PC-9 (cell line): ENCODE measurements around the gene UBTD1. TPM values are rescaled to one million over a fixed set of nuclear protein-coding genes. Genes with fewer than 3 reads are reported as not detected.

Experiments
- BruUV-seq: library from RNA; stranded (reverse); fragments of 400-500 nt; replicated peaks from 2 replicates; lab custom pipeline; 2021; lab: Mats Ljungman, UMichigan
- CTCF ChIA-PET: fragments of 300-600 bp; sonication (Branson Sonifier 250); formaldehyde crosslinking; loops from one replicate; lab custom pipeline; 2022; ENCODE audit warnings: antibody characterized with exemption; lab: Charles Lee
- POLR2A ChIA-PET: fragments of 300-600 bp; sonication (Branson Sonifier 250); formaldehyde crosslinking; loops from one replicate; lab custom pipeline; 2022; ENCODE audit warnings: antibody characterized with exemption; ENCODE audit not compliant: unreplicated experiment; lab: Charles Lee
- DNase-seq, 2 experiments: peaks; one replicate each; pipeline versions ENCODE4 v3.0.0 to v3.0.0-alpha.2; 2015 to 2022; ENCODE audit warnings: mixed read lengths in 1 of 2
- H2AFZ ChIP-seq: fragments of 200-600 bp; sonication (generic); 2 replicates; pipeline ENCODE4 v1.8.1; 2017; ENCODE audit warnings: antibody characterized with exemption
- H3F3A ChIP-seq: fragments of 200-600 bp; sonication (generic); 2 replicates; pipeline ENCODE4 v1.8.1; 2017; ENCODE audit warnings: antibody characterized with exemption, mild to moderate bottlenecking, low read depth; ENCODE audit not compliant: insufficient read depth
- H3K27ac ChIP-seq: fragments of 200-600 bp; sonication (generic); 2 replicates; pipeline ENCODE4 v1.6.1; 2016; ENCODE audit warnings: mixed run types
- H3K27me3 ChIP-seq: fragments of 200-600 bp; sonication (generic); 2 replicates; pipeline ENCODE4 v1.6.1; 2016; ENCODE audit warnings: low read depth, mixed run types; ENCODE audit not compliant: insufficient read depth
- H3K36me3 ChIP-seq: fragments of 200-600 bp; sonication (generic); 2 replicates; pipeline ENCODE4 v1.6.1; 2016; ENCODE audit warnings: low read depth, mixed run types
- H3K4me1 ChIP-seq: fragments of 200-600 bp; sonication (generic); replicated peaks from 2 replicates; pipeline ENCODE4 v1.6.1; 2016; ENCODE audit warnings: mixed run types; ENCODE audit not compliant: insufficient read depth
- H3K4me2 ChIP-seq: fragments of 200-600 bp; sonication (generic); 2 replicates; pipeline ENCODE4 v1.6.1; 2017; ENCODE audit warnings: mixed run types
- H3K4me3 ChIP-seq: fragments of 200-600 bp; sonication (generic); 2 replicates; pipeline ENCODE4 v1.6.1; 2016; ENCODE audit warnings: mixed run types
- H3K79me2 ChIP-seq: fragments of 200-600 bp; sonication (generic); 2 replicates; pipeline ENCODE4 v1.6.1; 2017; ENCODE audit warnings: low read depth, mixed run types
- H3K9me2 ChIP-seq: fragments of 200-600 bp; sonication (generic); 2 replicates; pipeline ENCODE4 v1.8.1; 2017; ENCODE audit warnings: mild to moderate bottlenecking; ENCODE audit not compliant: insufficient read depth
- H3K9me3 ChIP-seq: fragments of 200-600 bp; sonication (generic); 2 replicates; pipeline ENCODE4 v1.8.1; 2016; ENCODE audit warnings: low read depth; ENCODE audit not compliant: insufficient read depth
- H4K20me1 ChIP-seq: fragments of 200-600 bp; sonication (generic); 2 replicates; pipeline ENCODE4 v1.8.1; 2017; ENCODE audit not compliant: insufficient read depth
- EZH2 ChIP-seq: fragments of 200-600 bp; sonication (generic); IDR thresholded peaks from 2 replicates; pipeline ENCODE4 v1.8.0; 2017; ENCODE audit warnings: antibody characterized with exemption, low read depth
- intact Hi-C: fragments of 100-400 bp; cut with micrococcal nuclease; formaldehyde crosslinking; loops from one replicate; pipeline ENCODE4 v1.10.0; 2022; ENCODE audit not compliant: unreplicated experiment
- total RNA-seq: library from RNA; stranded (reverse); gene quantifications from 2 replicates; pipeline ENCODE4 v1.2.3, GENCODE V29; 2021
- TF ChIP-seq, protein P1 (sequence below): fragments of 200-600 bp; sonication (generic); conservative IDR thresholded peaks from 2 replicates; pipeline ENCODE4 v1.6.1; 2017; ENCODE audit warnings: mixed run types, antibody characterized with exemption, mild to moderate bottlenecking, moderate library complexity

The UBTD1 gene
- total RNA-seq, 1 experiment from 2014 or later, result 17.1 TPM

DNA sequence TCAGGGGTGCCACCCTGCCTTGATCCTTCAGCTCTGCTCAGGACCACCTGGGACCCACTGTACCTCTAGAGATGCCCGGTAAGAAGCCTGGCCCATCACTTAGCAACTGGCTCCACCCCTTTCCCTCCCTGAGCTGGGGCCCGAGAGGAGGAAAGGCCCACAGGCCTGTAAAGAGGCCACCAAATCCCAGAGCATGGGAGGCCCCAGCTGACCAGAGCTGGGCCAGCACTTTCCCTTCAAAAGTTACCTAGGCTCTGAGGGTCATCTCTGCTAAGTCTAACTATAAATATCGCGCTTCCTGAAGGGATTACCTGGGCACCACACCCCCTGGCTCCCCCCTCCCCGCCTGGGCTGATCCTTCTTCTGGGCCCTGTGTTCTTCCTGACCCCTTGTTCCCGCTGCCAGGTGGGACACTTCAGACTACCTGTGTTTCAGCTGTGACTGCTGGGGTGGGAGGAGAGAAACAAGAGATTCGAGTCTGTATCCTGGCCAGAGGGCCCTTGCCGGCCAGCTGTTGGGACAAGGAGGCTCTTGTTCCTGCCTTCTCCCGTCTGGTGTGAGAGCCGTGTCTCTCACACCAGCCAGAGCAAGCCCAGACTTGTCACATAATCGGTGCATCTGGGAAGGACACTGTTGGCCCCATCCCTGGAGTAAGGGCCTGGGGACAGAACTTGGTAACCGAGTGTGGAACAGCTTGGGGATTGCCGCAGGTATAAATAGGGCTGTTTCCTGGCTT is 51.0 kb downstream of the UBTD1 start:
- no peaks in the 10 kb centered on the region for H3K9me3 ChIP-seq
- no peaks in the 10 kb centered on the region for H4K20me1 ChIP-seq
- H3K9me2 ChIP-seq, result no peaks in the 10 kb centered on the region
- H3K79me2 ChIP-seq, result no peaks in the 10 kb centered on the region
- H3K27me3 ChIP-seq, result no peaks in the 10 kb centered on the region
- no peak overlapping the region for H3K4me3 ChIP-seq
- no TSS peak for BruUV-seq
- DNase-seq, result no peak
- no peak overlapping the region for H3K4me2 ChIP-seq
- no peaks in the 10 kb centered on the region for H3F3A ChIP-seq
- H2AFZ ChIP-seq, result no peak overlapping the region
- TF ChIP-seq, protein P1, sequence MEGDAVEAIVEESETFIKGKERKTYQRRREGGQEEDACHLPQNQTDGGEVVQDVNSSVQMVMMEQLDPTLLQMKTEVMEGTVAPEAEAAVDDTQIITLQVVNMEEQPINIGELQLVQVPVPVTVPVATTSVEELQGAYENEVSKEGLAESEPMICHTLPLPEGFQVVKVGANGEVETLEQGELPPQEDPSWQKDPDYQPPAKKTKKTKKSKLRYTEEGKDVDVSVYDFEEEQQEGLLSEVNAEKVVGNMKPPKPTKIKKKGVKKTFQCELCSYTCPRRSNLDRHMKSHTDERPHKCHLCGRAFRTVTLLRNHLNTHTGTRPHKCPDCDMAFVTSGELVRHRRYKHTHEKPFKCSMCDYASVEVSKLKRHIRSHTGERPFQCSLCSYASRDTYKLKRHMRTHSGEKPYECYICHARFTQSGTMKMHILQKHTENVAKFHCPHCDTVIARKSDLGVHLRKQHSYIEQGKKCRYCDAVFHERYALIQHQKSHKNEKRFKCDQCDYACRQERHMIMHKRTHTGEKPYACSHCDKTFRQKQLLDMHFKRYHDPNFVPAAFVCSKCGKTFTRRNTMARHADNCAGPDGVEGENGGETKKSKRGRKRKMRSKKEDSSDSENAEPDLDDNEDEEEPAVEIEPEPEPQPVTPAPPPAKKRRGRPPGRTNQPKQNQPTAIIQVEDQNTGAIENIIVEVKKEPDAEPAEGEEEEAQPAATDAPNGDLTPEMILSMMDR, result no peak
- TF ChIP-seq EZH2, result no peak
- POLR2A ChIA-PET, result no interaction called here
- intact Hi-C loops, result loop anchor here (10.0 kb wide), 1 partner anchor 65 kb away; no protein-coding TSS in a partner anchor
- H3K4me1 ChIP-seq, result no peaks in the 10 kb centered on the region; the same call in 1 of the 2 replicates
- no peaks in the 10 kb centered on the region for H3K36me3 ChIP-seq
- CTCF ChIA-PET, result interaction anchor here (0.9 kb wide), 1 partner anchor 57 kb away, joined by 3 read pairs; no protein-coding TSS in a partner anchor
- no peak overlapping the region for H3K27ac ChIP-seq

DNA sequence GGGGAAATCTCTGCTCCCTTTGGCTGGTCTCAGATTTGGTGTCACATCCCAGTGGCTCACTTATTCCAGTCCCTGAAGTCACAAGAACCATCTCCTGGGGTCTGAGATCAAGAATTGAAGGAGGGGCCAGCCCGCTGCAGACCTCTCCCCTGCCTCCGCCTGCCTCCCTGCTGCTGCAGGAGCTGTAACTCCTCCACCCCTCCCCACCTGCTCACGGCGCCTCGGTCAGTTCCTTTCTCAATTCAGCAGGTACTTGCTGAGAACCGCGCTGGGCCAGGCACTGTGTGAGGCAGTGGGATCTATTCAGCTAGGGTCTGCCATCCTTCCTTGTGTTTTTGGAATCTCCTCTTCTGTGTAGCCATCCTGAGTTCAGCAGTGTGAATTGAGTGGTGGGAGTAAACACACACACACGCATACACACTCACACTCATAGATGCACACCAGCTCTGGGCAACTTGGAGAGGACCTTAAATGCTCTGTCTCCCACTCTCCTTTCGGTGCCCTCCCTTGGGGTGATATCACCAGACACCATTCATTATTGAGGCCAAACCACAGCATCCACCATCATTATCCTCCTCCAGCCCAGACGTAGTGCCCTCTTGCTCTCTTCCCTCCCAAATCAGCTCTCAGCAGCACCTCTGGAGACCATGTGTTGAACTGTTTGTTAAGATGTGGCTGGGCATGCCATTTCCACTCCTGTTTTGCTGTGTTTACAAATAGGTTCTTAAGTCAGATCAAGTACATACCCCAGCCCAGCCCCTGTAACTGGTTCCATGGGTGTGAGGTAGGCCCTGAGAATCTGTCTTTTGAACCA is 51.8 kb downstream of the UBTD1 start:
- Histone ChIP-seq H3K36me3 (no peaks in the 10 kb centered on the region), H3F3A (no peaks in the 10 kb centered on the region), H3K9me3 (no peaks in the 10 kb centered on the region), H3K9me2 (no peaks in the 10 kb centered on the region), H3K27me3 (no peaks in the 10 kb centered on the region), H3K4me2 (no peak overlapping the region), H4K20me1 (no peaks in the 10 kb centered on the region), H3K4me1 (no peaks in the 10 kb centered on the region; the same call in 1 of the 2 replicates), H3K4me3 (no peak overlapping the region), H3K79me2 (no peaks in the 10 kb centered on the region), H3K27ac (no peak overlapping the region), H2AFZ (no peak overlapping the region)
- no peak for DNase-seq
- POLR2A ChIA-PET, result no interaction called here
- CTCF ChIA-PET, result interaction anchor here (0.9 kb wide), 1 partner anchor 58 kb away, joined by 3 read pairs; no protein-coding TSS in a partner anchor
- intact Hi-C loops, result loop anchor here (10.0 kb wide), 1 partner anchor 64 kb away; no protein-coding TSS in a partner anchor
- TF ChIP-seq, protein P1, result no peak
- no peak for TF ChIP-seq EZH2
- BruUV-seq, result no TSS peak

DNA sequence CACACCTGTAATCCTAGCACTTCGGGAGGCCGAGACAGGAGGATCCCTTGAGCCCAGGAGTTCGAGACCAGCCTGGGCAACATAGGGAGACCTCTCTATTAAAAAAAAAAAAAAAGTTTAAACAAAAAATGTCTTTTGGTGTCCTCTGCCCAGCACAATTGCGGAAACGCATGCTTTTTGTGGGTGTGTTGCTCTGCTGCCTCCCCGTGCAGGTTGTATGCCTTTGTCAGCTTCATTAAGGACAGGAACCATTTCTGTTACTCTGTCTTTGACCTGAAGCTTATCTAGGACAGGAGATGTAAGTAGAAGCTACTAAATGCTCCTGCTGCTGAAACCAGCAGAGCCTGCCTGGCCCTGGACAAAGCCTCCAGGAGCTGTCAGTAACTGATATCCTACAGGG is 52.5 kb downstream of the UBTD1 start:
- Histone ChIP-seq H3K4me2 (no peak overlapping the region), H3K36me3 (no peaks in the 10 kb centered on the region), H3F3A (no peaks in the 10 kb centered on the region), H3K79me2 (no peaks in the 10 kb centered on the region), H4K20me1 (no peaks in the 10 kb centered on the region), H3K4me3 (no peak overlapping the region), H2AFZ (no peak overlapping the region), H3K27ac (no peak overlapping the region), H3K9me2 (no peaks in the 10 kb centered on the region), H3K9me3 (no peaks in the 10 kb centered on the region), H3K27me3 (no peaks in the 10 kb centered on the region), H3K4me1 (no peaks in the 10 kb centered on the region)
- BruUV-seq, result no TSS peak
- POLR2A ChIA-PET, result no interaction called here
- intact Hi-C loops, result loop anchor here (10.0 kb wide), 1 partner anchor 64 kb away; no protein-coding TSS in a partner anchor
- DNase-seq, result no peak
- no peak for TF ChIP-seq EZH2
- CTCF ChIA-PET, result no interaction called here
